ENCODE measurements around the gene GLYATL2. TPM values are rescaled to one million over a fixed set of nuclear protein-coding genes. Genes with fewer than 3 reads are reported as not detected.

GLYATL2 gene
- polyA plus RNA-seq, 2 of the 4 experiments (the other 2 are of a cell fraction): 0.05 to 0.08 TPM

- FAIRE-seq (no peak), DNase-seq (ENCODE audit: low read depth in 1 of 2, low spot score in 1 of 2) (no peak), ATAC-seq (no peak)
- no peak overlapping the region for H3K4me3 ChIP-seq
- H3K9me3 ChIP-seq: no peaks in the 10 kb centered on the region
- TF ChIP-seq KDM1A (IDR thresholded peaks at IDR 0.05; ENCODE audit: low read depth): no peak
- TF ChIP-seq NPAS2 (CRISPR knock-in tag; IDR thresholded peaks at IDR 0.05; ENCODE audit: borderline replicate concordance): no peak
- no peak for TF ChIP-seq POLR2AphosphoS2 (conservative IDR thresholded peaks at IDR 0.05; ENCODE audit: low read length)
- TF ChIP-seq PHF8 (IDR thresholded peaks at IDR 0.05; ENCODE audit: borderline replicate concordance, low read depth): no peak
- TF ChIP-seq MAX (IDR thresholded peaks at IDR 0.05): no peak
- no peak for TF ChIP-seq JUNB (IDR thresholded peaks at IDR 0.05)
- TF ChIP-seq MYC (IDR thresholded peaks at IDR 0.05; ENCODE audit: borderline replicate concordance, low read length): no peak
- no peak for TF ChIP-seq CHD4 (IDR thresholded peaks at IDR 0.05; ENCODE audit: borderline replicate concordance)
- no peak for TF ChIP-seq HOXA7 (CRISPR knock-in tag; IDR thresholded peaks at IDR 0.05)
- no peak for TF ChIP-seq CBX2 (IDR thresholded peaks at IDR 0.05; ENCODE audit: borderline replicate concordance, low read depth)
- no peak for TF ChIP-seq HOXB5 (CRISPR knock-in tag; IDR thresholded peaks at IDR 0.05)
- TF ChIP-seq USF2 (IDR thresholded peaks at IDR 0.05): no peak
- no peak for TF ChIP-seq HEYL (CRISPR knock-in tag; IDR thresholded peaks at IDR 0.05)
- TF ChIP-seq TP53 (CRISPR knock-in tag; IDR thresholded peaks at IDR 0.05): no peak
- TF ChIP-seq RCOR1 (IDR thresholded peaks at IDR 0.05; ENCODE audit: low read depth, low read length): no peak
- TF ChIP-seq FOXS1 (CRISPR knock-in tag; IDR thresholded peaks at IDR 0.05): no peak
- no peak for TF ChIP-seq MAFK (IDR thresholded peaks at IDR 0.05; ENCODE audit: partially characterized antibody)
- no peak for TF ChIP-seq NR3C1 (IDR thresholded peaks at IDR 0.05)
- TF ChIP-seq RARB (CRISPR knock-in tag; IDR thresholded peaks at IDR 0.05): no peak
- no peak for TF ChIP-seq ESRRA (IDR thresholded peaks at IDR 0.05; ENCODE audit: borderline replicate concordance, low read length)
- ChIA-PET POLR2A (no interaction called here), CTCF (no interaction called here)
- H3K27ac ChIP-seq: no peak overlapping the region
- no peak overlapping the region for H3K4me2 ChIP-seq
- H3K4me1 ChIP-seq: no peaks in the 10 kb centered on the region
- 17% methylated on average over 3 of the region's 3 CpGs for WGBS (ENCODE audit: missing lambda C conversion rate)
Measured at GRCh38 chr11:58845386-58845785, 882 bp upstream of the GLYATL2 start.

GRCh38 chr11:58837707-58838388 lies 6.7 kb downstream of the GLYATL2 start:
- Histone ChIP-seq H3K27ac (no peak overlapping the region), H3K4me2 (no peak overlapping the region), H3K9me3 (no peaks in the 10 kb centered on the region), H3K4me1 (no peaks in the 10 kb centered on the region), H3K4me3 (no peak overlapping the region)
- FAIRE-seq (no peak), ATAC-seq (no peak), DNase-seq (ENCODE audit: low read depth in 1 of 2, low spot score in 1 of 2) (no peak)
- POLR2A ChIA-PET: no interaction called here
- no peak for TF ChIP-seq CEBPB (IDR thresholded peaks at IDR 0.05)
- TF ChIP-seq CHD2 (IDR thresholded peaks at IDR 0.05; ENCODE audit: low read length, partially characterized antibody): no peak
- no peak for TF ChIP-seq ELK1 (IDR thresholded peaks at IDR 0.05; ENCODE audit: low read depth, low read length)
- TF ChIP-seq KDM1A (IDR thresholded peaks at IDR 0.05; ENCODE audit: low read depth): no peak
- no peak for TF ChIP-seq POLR2AphosphoS2 (conservative IDR thresholded peaks at IDR 0.05; ENCODE audit: low read length)
- TF ChIP-seq ATOH8 (CRISPR knock-in tag; IDR thresholded peaks at IDR 0.05; ENCODE audit: low read depth): no peak
- no peak for TF ChIP-seq RCOR1 (IDR thresholded peaks at IDR 0.05; ENCODE audit: low read depth, low read length)
- 0% methylated on average over 5 of the region's 5 CpGs for WGBS (ENCODE audit: missing lambda C conversion rate)
- CTCF ChIA-PET: no interaction called here

All from A549 (cell line).